Astrocyte (in vitro differentiated cells and primary cell): ENCODE results near the gene CERS3.

ENCODE experiments used
- CTCF ChIP-seq: IDR thresholded peaks from 2 replicates; pipeline ENCODE4 v1.5.1; 2011; ENCODE audit warnings: low read depth, mild to moderate bottlenecking, inconsistent platforms, low read length, moderate library complexity; ENCODE audit not compliant: insufficient read depth
- EZH2 ChIP-seq: IDR thresholded peaks from 2 replicates; pipeline ENCODE4 v1.6.1; 2012; ENCODE audit warnings: mild to moderate bottlenecking, low read length, inconsistent platforms; ENCODE audit not compliant: insufficient read depth

GRCh38 chr15:100393008-100393407, 135.7 kb downstream of the CERS3 start:
- TF ChIP-seq CTCF (no peak), EZH2 (no peak)
